GM13977 (cell line): ENCODE data around the gene DYNC1H1.
"Not testable (repeated sequence)": the region's sequence is repeated elsewhere in the genome, so short reads cannot be mapped to it uniquely, and the experiment has no call there.

Source experiments
- DNase-seq: peaks from one replicate; pipeline ENCODE4 v3.0.0; 2012; ENCODE audit warnings: low spot score
- CTCF ChIP-seq: IDR thresholded peaks from 2 replicates; pipeline ENCODE4 v1.5.1; 2012; ENCODE audit warnings: mild to moderate bottlenecking, control low read depth; ENCODE audit not compliant: insufficient read depth; ENCODE audit errors: extremely low read depth, missing control alignments
- in situ Hi-C: fragments of 300-500 bp; cut with MboI; formaldehyde crosslinking; loops from one replicate; pipeline ENCODE4 v1.12.0; 2022; ENCODE audit warnings: low sequenced_read_pairs, low pct_unique_long_range_greater_than_20kb, mixed read lengths, inconsistent platforms; ENCODE audit not compliant: unreplicated experiment

DYNC1H1 gene

GRCh38 chr14:101975231-101975630, 10.9 kb downstream of the DYNC1H1 start:
- TF ChIP-seq CTCF = no peak
- DNase-seq = no peak
- in situ Hi-C loops = no loop called here

- in situ Hi-C loops = no loop called here
- no peak for DNase-seq
- no peak for TF ChIP-seq CTCF
Measured at GRCh38 chr14:101977311-101978071, 13.1 kb downstream of the DYNC1H1 start.

- DNase-seq = no peak
- in situ Hi-C loops = no loop called here
- no peak for TF ChIP-seq CTCF
Measured at GRCh38 chr14:101979666-101980065, 15.3 kb downstream of the DYNC1H1 start.

- no peak for DNase-seq
- in situ Hi-C loops = no loop called here
- TF ChIP-seq CTCF = no peak
Measured at GRCh38 chr14:101980251-101980650, 15.9 kb downstream of the DYNC1H1 start.

GRCh38 chr14:101980700-101981099, 16.3 kb downstream of the DYNC1H1 start:
- no peak for TF ChIP-seq CTCF
- in situ Hi-C loops = no loop called here
- DNase-seq = peak; percentile 46

- in situ Hi-C loops = no loop called here
- TF ChIP-seq CTCF = no peak
- DNase-seq = no peak
Measured at GRCh38 chr14:101982621-101983020, 18.2 kb downstream of the DYNC1H1 start.

GRCh38 chr14:101984831-101985230, 20.5 kb downstream of the DYNC1H1 start:
- in situ Hi-C loops, DNase-seq: not testable (repeated sequence)
